Measurements from ENCODE around the gene RFNG.

- TF ChIP-seq MAX (IDR thresholded peaks at IDR 0.05): peak; percentile 100
- peak in 2 of 3 experiments; percentile 18 to 20; a peak in 1 of 6 replicates for TF ChIP-seq CTCF (IDR thresholded peaks at IDR 0.05 in 2 of 3, conservative IDR thresholded peaks at IDR 0.05 in 1 of 3; ENCODE audit: borderline replicate concordance in 1 of 3, insufficient read depth in 1 of 3, low read depth in 2 of 3, low read length in 2 of 3)
- TF ChIP-seq POLR2AphosphoS5 (IDR thresholded peaks at IDR 0.05; ENCODE audit: low read depth, low read length): 0 out of 2 replicates have a peak, but pooled peaks have one; percentile 44
- TF ChIP-seq FOSL1 (IDR thresholded peaks at IDR 0.05; ENCODE audit: low read depth): no peak; the same call in 1 of the 2 replicates
- no peak for TF ChIP-seq EZH2phosphoT487 (IDR thresholded peaks at IDR 0.05; ENCODE audit: borderline replicate concordance)
- no peak for TF ChIP-seq POLR2A (IDR thresholded peaks at IDR 0.05; ENCODE audit: borderline replicate concordance, extremely low read depth, insufficient read depth, insufficient read length)
Measured at GRCh38 chr17:82003411-82004381, 47.9 kb downstream of the RFNG start.
